IPS-15b (cell line): ENCODE measurements around the gene TMEM35B.

Source experiments
- H3K27me3 ChIP-seq: one replicate; pipeline ENCODE4 v1.6.1; 2013; ENCODE audit warnings: low read length; ENCODE audit not compliant: control insufficient read depth, insufficient read depth
- H3K36me3 ChIP-seq: one replicate; pipeline ENCODE4 v1.6.1; 2013; ENCODE audit warnings: low read length; ENCODE audit not compliant: control insufficient read depth, insufficient read depth
- H3K4me1 ChIP-seq: one replicate; pipeline ENCODE4 v1.6.1; 2013; ENCODE audit warnings: mild to moderate bottlenecking, low read length; ENCODE audit not compliant: control insufficient read depth, insufficient read depth
- H3K4me3 ChIP-seq: one replicate; pipeline ENCODE4 v1.5.1; 2013; ENCODE audit warnings: low read depth, low read length
- H3K9ac ChIP-seq: one replicate; pipeline ENCODE4 v1.6.1; 2013; ENCODE audit warnings: low read depth, mild to moderate bottlenecking, low read length
- H3K9me3 ChIP-seq: one replicate; pipeline ENCODE4 v1.6.1; 2013; ENCODE audit warnings: mild to moderate bottlenecking, low read length; ENCODE audit not compliant: control insufficient read depth, insufficient read depth

Gene TMEM35B

DNA sequence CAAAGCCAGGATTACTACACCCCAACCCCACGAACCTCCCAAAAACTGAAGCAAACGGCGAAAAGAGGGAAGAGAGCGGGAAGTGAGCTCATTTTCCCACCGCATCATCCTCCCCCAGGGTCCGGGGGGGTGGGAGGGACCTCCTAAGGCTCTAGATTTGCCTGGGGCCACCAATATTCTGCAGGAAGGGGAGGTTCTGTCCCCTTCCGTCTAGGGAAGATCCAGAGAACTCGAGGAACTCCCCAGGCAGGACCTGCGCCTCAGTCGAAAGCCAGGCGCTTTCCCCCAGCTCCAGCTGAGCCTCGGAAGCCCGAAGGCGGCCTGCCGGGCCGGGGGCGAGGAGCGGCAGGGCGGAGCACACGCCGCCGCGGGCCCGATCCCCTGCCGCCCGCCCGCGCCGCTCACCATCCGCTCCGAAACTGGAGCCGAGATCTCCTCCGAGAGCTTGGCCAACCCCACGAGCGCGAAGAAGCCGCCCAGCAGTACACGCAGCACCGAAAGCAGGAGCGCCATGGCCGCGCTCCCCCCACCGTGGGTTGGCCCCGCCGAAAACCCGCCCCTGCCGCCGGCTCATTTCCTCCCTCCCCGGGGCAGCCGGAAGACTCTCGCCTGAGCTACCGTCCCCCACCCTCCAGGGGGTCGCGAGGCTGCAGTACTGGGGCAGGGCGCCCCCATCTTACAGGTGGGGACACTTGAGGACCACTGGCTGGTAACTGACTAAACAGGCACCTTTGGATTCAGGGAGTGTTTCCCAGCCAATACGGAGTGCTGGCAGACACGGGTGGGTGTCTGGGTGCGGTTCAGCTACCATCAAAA is at the start of gene TMEM35B:
TMEM35B (minus strand) TSS at position 555 of the 816 bp plus-strand sequence; CDS start at position 513, 42 bp downstream.
- Histone ChIP-seq H3K36me3 (no peaks in the 10 kb centered on the region), H3K27me3 (no peaks in the 10 kb centered on the region), H3K9me3 (no peaks in the 10 kb centered on the region), H3K4me1 (peaks cover 11% of the 10 kb centered on the region), H3K4me3 (peak within 1 kb of the TSS; percentile 72), H3K9ac (peak within 1 kb of the TSS; percentile 65)

- H3K36me3 ChIP-seq = no peaks in the 10 kb centered on the region
- no peaks in the 10 kb centered on the region for H3K4me1 ChIP-seq
- H3K27me3 ChIP-seq = no peaks in the 10 kb centered on the region
- H3K9me3 ChIP-seq = no peaks in the 10 kb centered on the region
- no peak overlapping the region for H3K4me3 ChIP-seq
- no peak overlapping the region for H3K9ac ChIP-seq
Observed at GRCh38 chr1:35033346-35033745, 48.2 kb upstream of the TMEM35B start.

DNA sequence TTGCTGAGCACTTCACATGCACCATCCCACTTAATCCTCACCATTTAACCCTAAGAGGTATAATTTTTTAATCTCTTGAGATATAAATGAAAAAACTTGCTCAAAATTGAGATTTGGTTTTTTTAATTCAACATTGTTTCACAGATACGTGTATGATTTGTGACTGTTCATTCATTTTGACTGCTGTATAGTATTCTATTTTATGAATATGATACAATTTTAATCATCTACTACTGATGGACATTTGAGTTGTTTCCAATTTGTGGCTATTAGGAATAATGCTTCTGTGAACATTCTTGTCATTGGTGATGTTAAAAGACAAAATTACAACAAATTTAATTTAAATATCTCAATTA is 47.2 kb upstream of the TMEM35B start:
- H3K9ac ChIP-seq = no peak overlapping the region
- no peaks in the 10 kb centered on the region for H3K36me3 ChIP-seq
- no peaks in the 10 kb centered on the region for H3K27me3 ChIP-seq
- no peaks in the 10 kb centered on the region for H3K9me3 ChIP-seq
- no peak overlapping the region for H3K4me3 ChIP-seq
- H3K4me1 ChIP-seq = no peaks in the 10 kb centered on the region

DNA sequence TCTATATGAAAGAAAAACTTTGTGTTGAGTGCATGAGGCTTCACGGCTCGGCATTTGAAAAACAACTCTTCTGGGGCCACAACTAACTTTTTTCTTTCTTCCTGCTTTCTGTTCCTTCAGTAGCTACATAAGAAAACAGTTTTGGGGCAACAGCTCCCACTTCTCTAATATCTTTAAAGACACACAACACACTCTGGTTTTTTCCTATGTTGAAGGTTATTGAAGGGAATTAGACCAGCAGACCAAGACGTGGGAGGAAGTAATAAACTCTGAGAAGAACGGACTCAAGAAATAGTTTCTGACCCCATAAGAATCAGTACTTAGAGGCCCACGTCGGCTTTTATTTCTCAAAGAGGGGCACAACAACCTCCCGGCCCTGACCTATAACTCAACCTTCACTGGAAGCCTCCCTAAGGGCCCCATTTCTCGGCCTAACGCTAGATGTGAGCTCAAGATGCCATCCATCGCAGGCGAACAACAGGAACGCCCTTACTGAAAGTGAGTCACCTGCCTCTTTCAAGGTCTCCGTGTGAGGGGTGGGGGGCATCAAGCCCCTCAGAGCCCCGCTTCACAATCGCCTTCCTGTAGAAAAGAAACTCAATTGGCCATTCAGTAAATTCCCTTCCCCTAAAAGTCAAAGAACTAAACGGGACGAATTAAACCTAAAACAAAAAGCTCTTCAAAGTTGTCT is 45.8 kb upstream of the TMEM35B start:
- Histone ChIP-seq H3K27me3 (no peaks in the 10 kb centered on the region), H3K9me3 (no peaks in the 10 kb centered on the region), H3K36me3 (no peaks in the 10 kb centered on the region), H3K4me3 (peak overlapping the region; percentile 96), H3K4me1 (no peaks in the 10 kb centered on the region), H3K9ac (peak overlapping the region; percentile 93)

- Histone ChIP-seq H3K27me3 (no peaks in the 10 kb centered on the region), H3K4me3 (peak overlapping the region; percentile 96), H3K4me1 (no peaks in the 10 kb centered on the region), H3K36me3 (no peaks in the 10 kb centered on the region), H3K9ac (no peak overlapping the region), H3K9me3 (no peaks in the 10 kb centered on the region)
Observed at GRCh38 chr1:35030338-35030737, 45.2 kb upstream of the TMEM35B start.

- Histone ChIP-seq H3K9me3 (no peaks in the 10 kb centered on the region), H3K9ac (no peak overlapping the region), H3K4me3 (no peak overlapping the region), H3K27me3 (no peaks in the 10 kb centered on the region), H3K4me1 (no peaks in the 10 kb centered on the region), H3K36me3 (no peaks in the 10 kb centered on the region)
Observed at GRCh38 chr1:35029761-35030160, 44.6 kb upstream of the TMEM35B start.

DNA sequence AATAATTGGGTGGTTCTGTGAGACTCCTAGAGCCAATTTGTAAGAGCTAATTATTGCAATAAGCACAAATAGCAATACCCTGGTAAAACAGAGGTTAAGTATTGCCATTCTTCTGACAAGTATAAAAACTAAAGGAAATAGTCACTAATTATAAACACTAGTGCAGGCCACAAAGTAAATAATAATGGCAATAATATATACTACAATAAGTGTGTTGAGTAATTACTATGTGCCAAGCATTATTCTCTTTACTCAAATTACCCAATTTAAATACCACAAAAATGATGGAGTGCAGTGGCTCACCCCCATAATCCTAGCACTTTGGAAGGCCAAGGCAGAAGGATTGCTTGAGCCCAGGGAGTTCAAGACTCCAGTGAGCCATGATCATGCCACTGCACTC is 31.3 kb upstream of the TMEM35B start:
- Histone ChIP-seq H3K4me1 (no peaks in the 10 kb centered on the region), H3K9ac (no peak overlapping the region), H3K36me3 (peaks cover under 1% of the 10 kb centered on the region), H3K4me3 (no peak overlapping the region), H3K9me3 (no peaks in the 10 kb centered on the region), H3K27me3 (no peaks in the 10 kb centered on the region)

- H3K4me3 ChIP-seq = no peak overlapping the region
- no peaks in the 10 kb centered on the region for H3K27me3 ChIP-seq
- no peaks in the 10 kb centered on the region for H3K9me3 ChIP-seq
- no peaks in the 10 kb centered on the region for H3K4me1 ChIP-seq
- H3K36me3 ChIP-seq = peaks cover 8% of the 10 kb centered on the region
- no peak overlapping the region for H3K9ac ChIP-seq
Observed at GRCh38 chr1:35014486-35014885, 29.3 kb upstream of the TMEM35B start.

DNA sequence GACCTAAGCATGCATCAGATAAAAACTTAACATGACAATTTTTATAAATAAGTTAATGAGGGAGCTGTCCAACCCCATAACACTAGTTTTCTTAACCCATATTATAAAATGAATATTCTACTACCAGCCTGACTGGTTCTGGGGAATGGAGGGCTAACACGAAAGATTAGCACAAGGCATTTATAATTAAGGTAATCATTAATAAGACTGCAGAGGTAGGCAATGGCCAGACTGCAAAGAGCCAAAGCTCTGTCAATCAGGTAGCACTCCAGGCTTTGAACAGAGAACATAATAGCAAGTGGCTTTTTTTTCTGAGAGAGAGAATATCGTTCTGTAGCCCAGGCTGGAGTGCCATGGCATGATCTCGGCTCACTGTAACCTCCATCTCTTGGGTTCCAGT is 20.6 kb upstream of the TMEM35B start:
- Histone ChIP-seq H3K9me3 (no peaks in the 10 kb centered on the region), H3K4me1 (no peaks in the 10 kb centered on the region), H3K4me3 (no peak overlapping the region), H3K9ac (no peak overlapping the region), H3K36me3 (peaks cover 1% of the 10 kb centered on the region), H3K27me3 (no peaks in the 10 kb centered on the region)

GRCh38 chr1:35001743-35002142 is 16.6 kb upstream of the TMEM35B start:
- no peaks in the 10 kb centered on the region for H3K27me3 ChIP-seq
- no peak overlapping the region for H3K4me3 ChIP-seq
- H3K9me3 ChIP-seq = no peaks in the 10 kb centered on the region
- no peak overlapping the region for H3K9ac ChIP-seq
- no peaks in the 10 kb centered on the region for H3K36me3 ChIP-seq
- no peaks in the 10 kb centered on the region for H3K4me1 ChIP-seq

GRCh38 chr1:34994878-34995277 is 9.7 kb upstream of the TMEM35B start:
- no peaks in the 10 kb centered on the region for H3K9me3 ChIP-seq
- no peaks in the 10 kb centered on the region for H3K4me1 ChIP-seq
- no peaks in the 10 kb centered on the region for H3K36me3 ChIP-seq
- no peak overlapping the region for H3K9ac ChIP-seq
- H3K27me3 ChIP-seq = no peaks in the 10 kb centered on the region
- no peak overlapping the region for H3K4me3 ChIP-seq

DNA sequence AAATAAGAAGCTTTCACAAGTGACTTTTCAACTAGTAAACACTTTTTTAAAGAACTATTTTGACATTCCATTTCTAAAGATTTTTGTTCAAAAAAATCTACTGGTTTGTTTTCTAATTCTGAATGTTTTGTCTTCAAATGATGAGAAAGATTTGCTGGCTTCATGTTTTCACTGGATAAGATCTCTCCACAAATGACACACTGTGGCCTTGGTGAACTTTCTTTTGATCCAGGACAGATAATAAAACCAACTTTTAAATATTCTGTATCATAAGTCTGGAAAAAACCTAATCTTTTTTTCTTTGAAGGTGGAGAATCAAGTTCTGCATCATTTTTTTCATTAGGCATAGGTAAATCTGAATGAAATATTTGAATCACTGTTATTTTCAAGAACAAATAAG is 3.4 kb upstream of the TMEM35B start:
- H3K27me3 ChIP-seq = no peaks in the 10 kb centered on the region
- H3K9me3 ChIP-seq = no peaks in the 10 kb centered on the region
- no peak overlapping the region for H3K4me3 ChIP-seq
- no peaks in the 10 kb centered on the region for H3K36me3 ChIP-seq
- H3K4me1 ChIP-seq = peaks cover 10% of the 10 kb centered on the region
- H3K9ac ChIP-seq = no peak overlapping the region
